ENCODE data around the gene SORBS2. TPM values are rescaled to one million over a fixed set of nuclear protein-coding genes. Genes with fewer than 3 reads are reported as not detected.

SORBS2 gene
- total and polyA plus RNA-seq, 2 experiments from 2014 or later, result 0.32 to 1.5 TPM

DNA sequence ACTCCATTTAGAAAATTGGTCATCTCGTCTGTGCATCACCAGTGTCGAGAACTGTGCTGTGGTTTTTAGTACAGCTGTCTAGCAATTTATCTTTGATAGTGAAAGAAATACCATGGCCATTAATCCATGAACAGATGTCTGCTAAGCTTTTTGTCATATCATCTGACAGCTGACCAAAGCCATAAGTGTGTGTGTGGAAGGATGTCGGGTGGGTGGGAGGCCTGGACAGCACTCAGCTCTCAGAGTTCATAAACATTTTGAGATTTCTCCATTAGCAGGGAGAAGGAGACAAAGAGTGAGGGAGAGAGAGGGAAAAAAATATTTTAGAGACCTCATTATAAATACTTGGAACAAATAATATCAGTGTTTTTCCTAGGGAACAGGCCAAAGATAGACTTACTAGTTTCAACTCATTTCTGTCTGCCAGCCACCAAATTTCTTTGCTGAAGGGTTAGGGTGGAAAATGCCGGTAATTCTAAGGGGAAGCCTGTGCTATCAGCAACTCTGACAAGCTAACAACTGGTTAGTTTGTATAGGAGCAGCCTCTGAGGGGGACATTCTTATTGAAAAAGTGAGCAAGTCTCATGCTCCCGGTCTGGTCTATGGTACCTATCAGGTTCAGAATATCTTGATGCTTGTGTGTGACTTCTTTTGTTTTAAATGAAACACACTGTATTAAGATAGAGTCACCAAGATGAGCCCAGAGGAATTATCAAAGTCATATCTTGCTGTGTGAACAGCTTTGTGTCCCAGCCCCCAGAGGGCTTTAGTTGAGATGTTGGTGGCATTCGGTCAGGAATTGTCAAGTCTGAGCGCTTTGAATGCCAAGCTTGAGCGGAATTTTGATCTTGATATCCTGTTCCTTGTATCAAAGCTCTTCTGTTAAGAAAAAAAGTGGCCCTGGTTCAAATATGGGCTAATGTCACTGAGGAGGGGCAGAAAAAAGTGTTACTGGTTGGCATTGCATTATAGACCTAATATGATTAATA lies 234.7 kb downstream of the SORBS2 start:
- in situ Hi-C loops (cut with MboI), result no loop called here
- H3K27ac ChIP-seq, result no peak overlapping the region
- no peak overlapping the region for H3K4me3 ChIP-seq
- no peak for TF ChIP-seq EZH2phosphoT487 (IDR thresholded peaks at IDR 0.05; ENCODE audit: insufficient read depth, low read depth)
- no peak for TF ChIP-seq EZH2 (IDR thresholded peaks at IDR 0.05; ENCODE audit: insufficient read depth, poor library complexity, severe bottlenecking)
- no peaks in the 10 kb centered on the region for H4K20me1 ChIP-seq (ENCODE audit: insufficient read depth)
- no peak for DNase-seq
- no peaks in the 10 kb centered on the region for H3K27me3 ChIP-seq (replicated peaks; ENCODE audit: insufficient read depth)
- no peak overlapping the region for H3K9ac ChIP-seq
- H3K4me1 ChIP-seq (ENCODE audit: insufficient read depth), result peaks cover 13% of the 10 kb centered on the region; the same call in 1 of the 2 replicates
- H3K4me2 ChIP-seq (ENCODE audit: unreplicated experiment), result no peak overlapping the region
- H3K36me3 ChIP-seq (ENCODE audit: low read depth), result no peaks in the 10 kb centered on the region
- no peaks in the 10 kb centered on the region for H3F3A ChIP-seq (ENCODE audit: insufficient read depth)
- H2AFZ ChIP-seq, result peak overlapping the region; percentile 31; the same call in 1 of the 2 replicates
- no peaks in the 10 kb centered on the region for H3K9me3 ChIP-seq (ENCODE audit: low read depth)
- WGBS, 2 experiments (ENCODE audit: low coverage in 1 of 2, low lambda C conversion rate in 2 of 2, missing lambda C conversion rate in 2 of 2), result 77 to 81% methylated on average over 8 of the region's 8 CpGs
- H3K79me2 ChIP-seq (ENCODE audit: insufficient read depth), result no peaks in the 10 kb centered on the region
- no peaks in the 10 kb centered on the region for H3K9me2 ChIP-seq (ENCODE audit: insufficient read depth)

DNA sequence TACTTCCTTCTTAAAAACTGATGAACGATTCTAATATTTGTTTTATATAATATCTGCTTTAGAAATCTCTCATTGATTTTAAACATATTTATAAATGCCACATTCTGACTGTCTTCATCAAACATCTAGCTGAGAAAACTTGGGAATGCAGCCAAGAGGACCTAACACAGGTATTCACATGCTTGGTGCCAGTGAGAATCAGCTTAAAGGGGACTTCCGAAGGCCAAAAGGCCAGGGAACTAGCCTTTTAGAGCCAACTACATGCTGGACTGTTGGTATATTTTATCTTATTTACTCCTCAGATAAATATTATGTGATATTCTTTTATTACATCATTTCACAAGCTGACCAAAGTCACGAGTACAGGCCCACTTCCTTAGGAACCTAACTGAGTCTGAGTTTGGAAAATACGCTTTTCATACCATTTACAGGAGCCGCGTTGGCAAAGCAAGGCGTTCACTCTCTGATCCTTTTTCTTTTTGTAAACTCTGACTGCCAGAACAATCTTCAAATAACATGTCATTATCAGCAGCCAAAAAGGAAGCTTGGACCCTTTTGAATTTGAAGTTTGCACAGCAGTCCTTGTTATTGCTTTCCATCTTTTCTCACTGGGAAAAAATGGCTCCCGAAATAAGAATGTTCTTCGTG lies 235.6 kb downstream of the SORBS2 start:
- Histone ChIP-seq H2AFZ (peak overlapping the region; percentile 31; the same call in 1 of the 2 replicates), H3K4me1 (ENCODE audit: insufficient read depth) (peaks cover 13% of the 10 kb centered on the region; the same call in 1 of the 2 replicates), H3K9me2 (ENCODE audit: insufficient read depth) (no peaks in the 10 kb centered on the region), H3K9me3 (ENCODE audit: low read depth) (no peaks in the 10 kb centered on the region), H3K79me2 (ENCODE audit: insufficient read depth) (no peaks in the 10 kb centered on the region), H3F3A (ENCODE audit: insufficient read depth) (no peaks in the 10 kb centered on the region), H3K4me3 (no peak overlapping the region), H4K20me1 (ENCODE audit: insufficient read depth) (no peaks in the 10 kb centered on the region), H3K27me3 (replicated peaks; ENCODE audit: insufficient read depth) (no peaks in the 10 kb centered on the region), H3K36me3 (ENCODE audit: low read depth) (no peaks in the 10 kb centered on the region), H3K27ac (no peak overlapping the region), H3K9ac (no peak overlapping the region), H3K4me2 (ENCODE audit: unreplicated experiment) (no peak overlapping the region)
- in situ Hi-C loops (cut with MboI), result no loop called here
- TF ChIP-seq EZH2phosphoT487 (IDR thresholded peaks at IDR 0.05; ENCODE audit: insufficient read depth, low read depth) (no peak), EZH2 (IDR thresholded peaks at IDR 0.05; ENCODE audit: insufficient read depth, poor library complexity, severe bottlenecking) (no peak)
- no peak for DNase-seq
- 79 to 82% methylated on average over 9 of the region's 9 CpGs for WGBS, 2 experiments (ENCODE audit: low coverage in 1 of 2, low lambda C conversion rate in 2 of 2, missing lambda C conversion rate in 2 of 2)

DNA sequence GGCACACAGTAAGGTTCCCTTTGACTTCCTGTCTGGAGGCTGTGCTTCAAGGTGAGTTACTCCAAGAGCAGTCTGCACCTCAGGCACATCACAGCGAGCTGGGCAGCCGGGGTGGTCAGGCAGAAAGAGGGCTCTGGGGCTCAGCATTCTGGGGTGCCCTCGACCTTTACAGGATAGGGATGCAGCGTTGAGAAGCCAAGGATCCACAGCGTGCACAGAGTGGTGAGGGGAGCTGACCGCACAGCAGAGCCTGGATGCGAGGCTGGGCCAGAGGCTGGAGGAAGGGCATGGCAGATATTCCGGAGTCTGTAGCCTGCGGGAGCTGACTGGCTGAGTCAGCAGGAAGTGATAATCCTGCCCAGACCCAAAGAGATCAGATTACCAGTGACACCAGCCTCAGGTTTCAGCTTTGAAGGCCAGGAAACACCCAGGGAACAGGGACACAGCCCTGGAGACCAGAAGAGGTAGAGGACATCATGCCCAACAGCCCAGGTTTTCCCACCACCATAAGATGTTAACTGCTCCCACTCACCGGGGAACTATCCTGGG lies 238.3 kb downstream of the SORBS2 start:
- Histone ChIP-seq H3K27me3 (replicated peaks; ENCODE audit: insufficient read depth) (no peaks in the 10 kb centered on the region), H3K4me3 (0 out of 2 replicates have a peak overlapping the region, but pooled peaks have one; percentile 24), H3K36me3 (ENCODE audit: low read depth) (no peaks in the 10 kb centered on the region), H3K9me3 (ENCODE audit: low read depth) (no peaks in the 10 kb centered on the region), H3K9ac (0 out of 2 replicates have a peak overlapping the region, but pooled peaks have one; percentile 19), H3K4me2 (ENCODE audit: unreplicated experiment) (peak overlapping the region; percentile 65), H3K27ac (peak overlapping the region; percentile 30), H4K20me1 (ENCODE audit: insufficient read depth) (no peaks in the 10 kb centered on the region), H3K79me2 (ENCODE audit: insufficient read depth) (no peaks in the 10 kb centered on the region), H3K4me1 (ENCODE audit: insufficient read depth) (peaks cover 13% of the 10 kb centered on the region; the same call in 1 of the 2 replicates), H2AFZ (peak overlapping the region; percentile 82), H3K9me2 (ENCODE audit: insufficient read depth) (no peaks in the 10 kb centered on the region), H3F3A (ENCODE audit: insufficient read depth) (no peaks in the 10 kb centered on the region)
- TF ChIP-seq EZH2phosphoT487 (IDR thresholded peaks at IDR 0.05; ENCODE audit: insufficient read depth, low read depth) (no peak), EZH2 (IDR thresholded peaks at IDR 0.05; ENCODE audit: insufficient read depth, poor library complexity, severe bottlenecking) (no peak)
- in situ Hi-C loops (cut with MboI), result no loop called here
- peak; percentile 80 for DNase-seq
- 38 to 39% methylated on average over 10 of the region's 10 CpGs for WGBS, 2 experiments (ENCODE audit: low coverage in 1 of 2, low lambda C conversion rate in 2 of 2, missing lambda C conversion rate in 2 of 2)

DNA sequence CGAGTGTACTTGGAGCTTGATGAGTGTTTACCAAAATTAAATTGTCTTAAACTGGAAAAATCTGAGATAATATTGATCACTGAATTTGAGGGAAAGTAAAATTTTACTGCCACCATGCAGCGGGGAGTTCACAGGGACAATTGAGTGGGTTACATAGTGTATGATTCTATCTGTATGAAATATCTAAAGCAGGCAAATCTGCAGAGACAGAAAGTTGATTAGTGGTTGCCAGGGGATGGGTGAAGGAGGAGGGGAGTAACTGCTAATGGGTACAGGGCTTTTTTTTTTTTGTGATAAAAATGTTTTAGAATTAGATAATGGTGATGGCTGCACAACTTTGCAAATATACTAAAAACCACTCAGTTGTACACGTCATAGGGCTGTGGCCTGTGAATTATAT lies 241.3 kb downstream of the SORBS2 start:
- Histone ChIP-seq H3F3A (ENCODE audit: insufficient read depth) (peaks cover 6% of the 10 kb centered on the region; the same call in 1 of the 2 replicates), H3K79me2 (ENCODE audit: insufficient read depth) (no peaks in the 10 kb centered on the region), H3K27ac (no peak overlapping the region), H3K36me3 (ENCODE audit: low read depth) (no peaks in the 10 kb centered on the region), H3K4me3 (no peak overlapping the region), H3K9me2 (ENCODE audit: insufficient read depth) (no peaks in the 10 kb centered on the region), H3K4me2 (ENCODE audit: unreplicated experiment) (no peak overlapping the region), H3K9me3 (ENCODE audit: low read depth) (no peaks in the 10 kb centered on the region), H4K20me1 (ENCODE audit: insufficient read depth) (no peaks in the 10 kb centered on the region), H3K9ac (no peak overlapping the region), H3K4me1 (ENCODE audit: insufficient read depth) (peaks cover 29% of the 10 kb centered on the region), H3K27me3 (replicated peaks; ENCODE audit: insufficient read depth) (no peaks in the 10 kb centered on the region), H2AFZ (no peak overlapping the region)
- WGBS, 2 experiments (ENCODE audit: low coverage in 1 of 2, low lambda C conversion rate in 2 of 2, missing lambda C conversion rate in 2 of 2), result 95 to 96% methylated on average over 3 of the region's 3 CpGs
- DNase-seq, result no peak
- in situ Hi-C loops (cut with MboI), result no loop called here
- TF ChIP-seq EZH2 (IDR thresholded peaks at IDR 0.05; ENCODE audit: insufficient read depth, poor library complexity, severe bottlenecking) (no peak), EZH2phosphoT487 (IDR thresholded peaks at IDR 0.05; ENCODE audit: insufficient read depth, low read depth) (no peak)

Measured in GM23248 (cell line).